Measurements from ENCODE around the gene C11orf97.

DNA sequence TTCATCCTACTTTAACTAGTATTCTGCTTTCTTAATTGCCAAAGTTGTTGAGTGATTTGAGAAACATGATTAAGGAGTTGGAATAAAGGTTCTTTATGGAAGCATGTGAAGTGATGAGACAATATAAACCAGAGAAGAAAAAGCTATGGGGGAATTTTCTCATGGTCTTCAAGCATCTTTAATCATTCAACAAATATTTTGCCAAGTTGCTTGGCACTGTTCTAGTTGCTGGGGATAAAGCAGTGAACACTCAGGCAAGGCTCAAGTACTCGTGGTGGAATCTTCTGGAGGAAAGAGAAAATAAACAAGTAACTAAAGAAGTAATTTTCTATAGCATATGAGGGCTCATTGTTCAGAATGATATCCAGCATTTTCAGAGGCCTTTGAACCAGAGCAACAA, 45.7 kb downstream of the C11orf97 start:
- TF ChIP-seq, protein P1, sequence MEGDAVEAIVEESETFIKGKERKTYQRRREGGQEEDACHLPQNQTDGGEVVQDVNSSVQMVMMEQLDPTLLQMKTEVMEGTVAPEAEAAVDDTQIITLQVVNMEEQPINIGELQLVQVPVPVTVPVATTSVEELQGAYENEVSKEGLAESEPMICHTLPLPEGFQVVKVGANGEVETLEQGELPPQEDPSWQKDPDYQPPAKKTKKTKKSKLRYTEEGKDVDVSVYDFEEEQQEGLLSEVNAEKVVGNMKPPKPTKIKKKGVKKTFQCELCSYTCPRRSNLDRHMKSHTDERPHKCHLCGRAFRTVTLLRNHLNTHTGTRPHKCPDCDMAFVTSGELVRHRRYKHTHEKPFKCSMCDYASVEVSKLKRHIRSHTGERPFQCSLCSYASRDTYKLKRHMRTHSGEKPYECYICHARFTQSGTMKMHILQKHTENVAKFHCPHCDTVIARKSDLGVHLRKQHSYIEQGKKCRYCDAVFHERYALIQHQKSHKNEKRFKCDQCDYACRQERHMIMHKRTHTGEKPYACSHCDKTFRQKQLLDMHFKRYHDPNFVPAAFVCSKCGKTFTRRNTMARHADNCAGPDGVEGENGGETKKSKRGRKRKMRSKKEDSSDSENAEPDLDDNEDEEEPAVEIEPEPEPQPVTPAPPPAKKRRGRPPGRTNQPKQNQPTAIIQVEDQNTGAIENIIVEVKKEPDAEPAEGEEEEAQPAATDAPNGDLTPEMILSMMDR (IDR thresholded peaks at IDR 0.05), result no peak
- no peak for TF ChIP-seq EP300 (IDR thresholded peaks at IDR 0.05)
- no peak for TF ChIP-seq POLR2AphosphoS5 (IDR thresholded peaks at IDR 0.05)
- TF ChIP-seq POLR2A (IDR thresholded peaks at IDR 0.05), result no peak

Data from gastroesophageal sphincter (tissue), 3 donors.